Naive thymus-derived CD4-positive, alpha-beta T cell (primary cell): ENCODE measurements around the gene SMARCC1. TPM values are rescaled to one million over a fixed set of nuclear protein-coding genes. Genes with fewer than 3 reads are reported as not detected.

ENCODE experiments used
- ATAC-seq: fragments of 150-1000 bp; cut with Tn5 transposase; 2 replicates; pipeline ENCODE4 v1.10.0; 2021; ENCODE audit warnings: mild to moderate bottlenecking, moderate library complexity
- CTCF ChIA-PET: fragments of 350-600 bp; sonication (Branson Sonifier 250); formaldehyde crosslinking; loops from one replicate; lab custom pipeline; 2021; ENCODE audit warnings: antibody characterized with exemption; lab: Charles Lee
- POLR2A ChIA-PET: fragments of 350-600 bp; sonication (Branson Sonifier 250); formaldehyde crosslinking; loops from one replicate; lab custom pipeline; 2021; ENCODE audit warnings: antibody characterized with exemption, inconsistent platforms; lab: Charles Lee
- DNase-seq, 9 donors: peaks; one replicate each; pipeline versions ENCODE4 v3.0.0 to v3.0.0-alpha.2; 2020 to 2022; ENCODE audit warnings: mixed read lengths in 1 of 9
- H3K27ac ChIP-seq: one replicate; pipeline ENCODE4 v1.7.0; 2013; ENCODE audit warnings: mild to moderate bottlenecking, low read depth, low read length, moderate library complexity
- H3K27me3 ChIP-seq, 2 donors: one replicate each; pipeline ENCODE4 v1.7.0; 2013; ENCODE audit warnings: low read length in 2 of 2, mild to moderate bottlenecking in 2 of 2, moderate library complexity in 2 of 2; ENCODE audit not compliant: control insufficient read depth in 2 of 2, insufficient read depth in 2 of 2
- H3K36me3 ChIP-seq, 3 experiments: 1 replicate in 2 of 3; 2 replicates in 1 of 3; pipeline ENCODE4 v1.7.0; 2013; ENCODE audit warnings: low read length in 3 of 3, mild to moderate bottlenecking in 3 of 3, moderate library complexity in 1 of 3; ENCODE audit not compliant: insufficient read depth in 3 of 3, control insufficient read depth in 2 of 3
- H3K4me1 ChIP-seq, 2 donors: one replicate each; pipeline ENCODE4 v1.7.0; 2013; ENCODE audit warnings: low read length in 2 of 2, mild to moderate bottlenecking in 2 of 2, moderate library complexity in 1 of 2; ENCODE audit not compliant: control insufficient read depth in 2 of 2, insufficient read depth in 2 of 2
- H3K4me3 ChIP-seq: 2 replicates; pipeline ENCODE4 v1.7.0; 2013; ENCODE audit warnings: mild to moderate bottlenecking, low read length
- H3K9me3 ChIP-seq, 3 experiments: 1 replicate in 2 of 3; 2 replicates in 1 of 3; pipeline ENCODE4 v1.7.0; 2013; ENCODE audit warnings: low read length in 3 of 3; ENCODE audit not compliant: control insufficient read depth in 2 of 3
- H3K27ac Mint-ChIP-seq, 9 donors: one replicate each; pipeline ENCODE4 v1.8.0; 2020 to 2022; ENCODE audit warnings: mixed read lengths in 9 of 9, mild to moderate bottlenecking in 8 of 9, moderate library complexity in 5 of 9, inconsistent platforms in 2 of 9
- H3K27me3 Mint-ChIP-seq, 5 donors: one replicate each; pipeline ENCODE4 v1.8.0; 2021 to 2022; ENCODE audit warnings: mixed read lengths in 5 of 5, mild to moderate bottlenecking in 1 of 5
- H3K36me3 Mint-ChIP-seq, 5 donors: one replicate each; pipeline ENCODE4 v1.8.0; 2020 to 2022; ENCODE audit warnings: mixed read lengths in 5 of 5, mild to moderate bottlenecking in 3 of 5, inconsistent platforms in 1 of 5
- H3K4me1 Mint-ChIP-seq, 7 donors: one replicate each; pipeline ENCODE4 v1.8.0; 2020 to 2022; ENCODE audit warnings: mixed read lengths in 7 of 7, mild to moderate bottlenecking in 3 of 7, inconsistent platforms in 1 of 7
- H3K4me3 Mint-ChIP-seq, 10 donors: one replicate each; pipeline ENCODE4 v1.8.0; 2020 to 2022; ENCODE audit warnings: mild to moderate bottlenecking in 10 of 10, mixed read lengths in 10 of 10, moderate library complexity in 6 of 10, inconsistent platforms in 2 of 10
- H3K9me3 Mint-ChIP-seq, 11 donors: one replicate each; pipeline ENCODE4 v1.8.0; 2020 to 2022; ENCODE audit warnings: mixed read lengths in 11 of 11, mild to moderate bottlenecking in 4 of 11, inconsistent platforms in 1 of 11, moderate library complexity in 1 of 11
- intact Hi-C, 2 donors: fragments of 100-400 bp; cut with micrococcal nuclease; formaldehyde crosslinking; loops; one replicate each; pipeline ENCODE4 v1.15.1; 2023
- polyA plus RNA-seq, 2 donors: library from polyadenylated mRNA; unstranded; fragments of 300-500 nt; fragmentation: Illumina TruSeq; gene quantifications; one replicate each; pipeline ENCODE4 v1.2.3, GENCODE V29; 2021
- total RNA-seq, 6 experiments: library from RNA in 5 of 6; stranded (reverse) in 5 of 6; gene quantifications; 1 replicate in 5 of 6; 2 replicates in 1 of 6; pipeline ENCODE4 v1.2.3 and lab custom pipeline; 2021 to 2026

The SMARCC1 gene
- total and polyA plus RNA-seq, 7 experiments from 2014 or later = 54.0 to 125 (median 98.6) TPM

DNA sequence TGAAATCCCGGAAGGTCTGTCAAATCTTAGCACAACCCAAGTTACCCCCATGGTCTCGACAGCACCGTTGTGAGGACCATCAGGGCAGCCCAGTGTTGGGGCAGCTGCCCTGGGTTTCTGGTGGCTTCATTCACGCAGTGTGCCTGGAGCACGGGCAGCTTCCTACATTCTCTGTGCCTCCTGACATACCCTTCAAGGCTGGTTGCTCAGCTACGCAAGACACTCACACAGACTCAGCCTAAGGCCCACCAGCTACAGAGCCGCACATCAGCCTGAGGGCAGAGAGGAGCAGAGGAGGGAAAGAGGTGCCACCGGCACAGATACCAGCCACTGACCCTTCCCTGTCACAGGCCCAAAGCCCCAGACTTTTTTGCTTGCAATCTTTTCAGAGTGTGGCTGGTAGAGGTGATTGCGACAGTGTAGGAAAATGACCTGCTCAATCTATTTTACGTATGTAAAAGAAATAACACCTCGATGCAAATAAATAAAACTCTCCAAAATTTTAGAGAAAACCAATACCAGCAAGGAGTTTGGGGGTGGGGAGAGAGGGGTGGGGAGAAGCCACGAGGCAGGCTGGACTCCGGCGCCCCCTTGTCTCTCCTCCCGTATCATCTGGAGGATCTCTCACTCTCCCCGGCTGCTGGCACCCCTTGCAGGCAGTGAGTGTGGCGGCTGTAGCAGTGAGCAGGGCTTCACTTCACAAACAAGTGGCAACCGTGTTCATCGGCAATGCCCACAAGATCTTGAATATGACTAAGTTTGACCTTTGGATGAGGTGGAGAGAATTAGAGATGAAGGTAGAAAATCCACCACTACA lies 215.8 kb downstream of the SMARCC1 start:
- Histone ChIP-seq H3K4me3 (no peak overlapping the region), H3K9me3 (no peaks in the 10 kb centered on the region), H3K27ac (no peak overlapping the region), H3K27me3 (no peaks in the 10 kb centered on the region), H3K4me1 (no peaks in the 10 kb centered on the region), H3K36me3 (no peaks in the 10 kb centered on the region)
- no peak overlapping the region for H3K4me3 Mint-ChIP-seq
- ChIA-PET CTCF (no interaction called here), POLR2A (no interaction called here)
- intact Hi-C loops = no loop called here
- H3K27ac Mint-ChIP-seq = no peak overlapping the region
- DNase-seq (no peak), ATAC-seq (no peak)
- H3K27me3 Mint-ChIP-seq = peaks cover 0 to 5% (median 3%) of the 10 kb centered on the region in 5 donors
- H3K9me3 Mint-ChIP-seq = no peaks in the 10 kb centered on the region
- no peaks in the 10 kb centered on the region for H3K4me1 Mint-ChIP-seq
- no peaks in the 10 kb centered on the region for H3K36me3 Mint-ChIP-seq

DNA sequence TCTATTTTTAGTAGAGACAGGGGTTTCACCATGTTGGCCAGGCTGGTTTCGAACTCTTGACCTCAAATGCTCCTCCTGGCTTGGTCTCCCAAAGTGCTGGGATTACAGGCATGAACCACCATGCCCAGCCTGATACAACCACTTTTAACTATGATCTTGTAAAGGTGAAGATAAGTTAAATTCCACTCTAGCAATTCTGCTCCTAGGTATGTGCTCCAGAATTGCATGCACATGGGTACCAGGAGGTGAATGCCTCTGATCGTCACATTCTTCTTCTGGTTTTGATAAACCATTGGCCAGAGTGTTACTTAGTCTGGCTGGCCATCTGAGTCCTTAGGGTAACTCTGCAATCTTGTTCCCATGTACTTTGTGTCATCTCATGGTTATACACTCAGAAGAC lies 225.3 kb downstream of the SMARCC1 start:
- no peak overlapping the region for H3K4me3 Mint-ChIP-seq
- CTCF ChIA-PET = no interaction called here

DNA sequence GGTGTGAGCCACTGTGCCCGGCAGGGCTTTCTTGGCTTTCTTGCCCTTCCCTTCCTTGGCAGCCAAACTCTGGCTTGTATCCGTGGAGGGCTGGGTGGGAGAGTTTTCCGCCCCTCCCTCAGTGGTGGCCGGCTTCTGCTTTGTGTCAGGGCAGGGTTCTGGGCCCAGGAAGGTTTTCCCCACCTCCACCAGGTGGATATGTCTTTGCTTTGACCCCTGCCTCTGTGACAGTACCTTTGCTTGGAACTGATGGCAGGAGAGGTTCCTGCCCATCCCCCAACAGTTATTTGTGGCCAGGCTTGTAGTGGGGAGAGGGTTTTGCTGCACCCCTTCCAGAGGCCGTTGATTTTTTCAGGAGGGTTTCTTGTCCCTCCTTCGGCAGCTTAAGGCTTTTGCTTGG lies 227.4 kb downstream of the SMARCC1 start:
- Histone ChIP-seq H3K4me1 (no peaks in the 10 kb centered on the region), H3K27ac (no peak overlapping the region), H3K36me3 (no peaks in the 10 kb centered on the region), H3K9me3 (no peaks in the 10 kb centered on the region), H3K4me3 (no peak overlapping the region), H3K27me3 (no peaks in the 10 kb centered on the region)
- Mint-ChIP-seq H3K9me3 (peaks cover 0 to 6% (median 0%) of the 10 kb centered on the region in 11 donors), H3K36me3 (peaks cover 0 to 4% (median 0%) of the 10 kb centered on the region in 5 donors), H3K27me3 (peaks cover 6 to 21% (median 18%) of the 10 kb centered on the region in 5 donors), H3K27ac (no peak overlapping the region), H3K4me1 (peaks cover 0 to under 1% (median 0%) of the 10 kb centered on the region in 7 donors), H3K4me3 (no peak overlapping the region)
- no peak for ATAC-seq
- ChIA-PET CTCF (no interaction called here), POLR2A (no interaction called here)
- DNase-seq = no peak
- intact Hi-C loops = no loop called here

More for the DNA sequence above, 225.3 kb downstream of the SMARCC1 start:
- Mint-ChIP-seq H3K36me3 (peaks cover 0 to 4% (median 0%) of the 10 kb centered on the region in 5 donors), H3K27me3 (peaks cover 0 to 13% (median 8%) of the 10 kb centered on the region in 5 donors), H3K27ac (no peak overlapping the region), H3K4me1 (no peaks in the 10 kb centered on the region), H3K9me3 (peaks cover 0 to 6% (median 0%) of the 10 kb centered on the region in 11 donors)
- Histone ChIP-seq H3K4me3 (no peak overlapping the region), H3K27me3 (no peaks in the 10 kb centered on the region), H3K9me3 (no peaks in the 10 kb centered on the region), H3K27ac (no peak overlapping the region), H3K36me3 (no peaks in the 10 kb centered on the region), H3K4me1 (no peaks in the 10 kb centered on the region)
- ATAC-seq (no peak), DNase-seq (no peak)
- intact Hi-C loops = no loop called here
- POLR2A ChIA-PET = no interaction called here

DNA sequence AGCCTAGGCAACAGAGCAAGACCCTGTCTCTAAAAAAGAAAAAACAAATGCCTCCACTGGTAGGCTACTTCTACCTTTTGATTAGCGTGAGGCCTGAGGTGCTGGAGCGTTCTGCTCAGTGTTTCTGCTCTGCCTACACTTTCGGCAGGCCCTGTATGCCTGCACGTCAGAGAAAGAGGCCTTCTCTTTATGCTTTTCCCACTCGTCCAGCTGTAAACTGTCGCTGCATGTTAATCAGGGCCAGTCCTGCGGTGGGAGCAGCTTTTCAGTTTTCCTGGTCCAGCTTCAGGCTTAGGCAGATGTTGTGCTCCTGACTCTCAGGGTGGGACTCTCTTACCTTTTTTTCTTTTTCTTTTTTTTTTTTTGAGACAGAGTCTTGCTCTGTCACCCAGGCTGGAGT lies 228.3 kb downstream of the SMARCC1 start:
- no peak overlapping the region for H3K4me3 Mint-ChIP-seq
- ATAC-seq = no peak
- H3K9me3 Mint-ChIP-seq = peaks cover 0 to 6% (median 0%) of the 10 kb centered on the region in 11 donors
- H3K9me3 ChIP-seq = no peaks in the 10 kb centered on the region
- ChIA-PET POLR2A (no interaction called here), CTCF (no interaction called here)
- H3K4me1 ChIP-seq = no peaks in the 10 kb centered on the region
- peaks cover 0 to 4% (median 0%) of the 10 kb centered on the region in 5 donors for H3K36me3 Mint-ChIP-seq
- H3K27ac ChIP-seq = no peak overlapping the region
- intact Hi-C loops = no loop called here
- no peaks in the 10 kb centered on the region for H3K27me3 ChIP-seq
- no peak for DNase-seq
- peaks cover 0 to 2% (median 0%) of the 10 kb centered on the region in 7 donors for H3K4me1 Mint-ChIP-seq
- H3K4me3 ChIP-seq = no peak overlapping the region
- no peaks in the 10 kb centered on the region for H3K36me3 ChIP-seq
- peaks cover 6 to 24% (median 18%) of the 10 kb centered on the region in 5 donors for H3K27me3 Mint-ChIP-seq
- H3K27ac Mint-ChIP-seq = no peak overlapping the region

DNA sequence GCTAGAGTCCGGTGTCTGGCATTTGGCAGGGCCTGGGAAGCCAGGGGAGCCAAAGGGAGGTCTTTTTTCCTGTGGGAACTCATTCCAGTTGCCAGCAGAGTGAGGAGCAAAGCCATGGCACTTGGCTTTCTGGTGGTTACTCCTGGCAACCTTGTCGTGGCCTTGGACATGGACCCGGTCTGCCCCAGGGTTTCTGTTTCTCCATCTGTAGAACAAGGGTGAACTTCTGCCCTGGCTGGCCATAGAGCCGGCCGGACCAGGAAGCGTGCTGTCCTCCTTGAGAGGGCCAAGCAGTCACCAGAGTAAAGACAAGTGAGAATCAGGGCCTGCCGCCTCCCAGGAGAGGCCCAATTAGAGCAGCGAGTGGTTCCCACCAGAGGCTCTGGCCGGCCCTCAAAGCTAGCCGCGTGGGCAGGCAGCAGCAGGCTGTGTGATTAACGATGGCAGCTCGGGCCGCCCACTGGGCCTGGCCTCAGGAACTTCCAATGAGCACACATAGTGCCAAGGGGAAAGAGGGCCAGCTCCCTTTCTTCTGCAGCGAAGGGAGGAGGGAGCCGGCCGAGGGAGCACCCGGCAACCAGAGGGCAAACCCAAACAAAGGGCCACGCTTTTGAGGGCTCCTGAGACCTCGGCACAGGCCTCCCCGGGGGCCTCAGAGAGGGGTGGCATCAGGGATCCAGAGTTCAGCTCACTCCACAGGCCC lies 239.1 kb downstream of the SMARCC1 start:
- no peak overlapping the region for H3K4me3 ChIP-seq
- intact Hi-C loops = no loop called here
- H3K4me3 Mint-ChIP-seq = no peak overlapping the region
- no peaks in the 10 kb centered on the region for H3K4me1 ChIP-seq
- ATAC-seq (no peak), DNase-seq (no peak)
- no peak overlapping the region for H3K27ac ChIP-seq
- H3K27ac Mint-ChIP-seq = no peak overlapping the region
- peaks cover 0 to 11% (median 3%) of the 10 kb centered on the region in 5 donors for H3K27me3 Mint-ChIP-seq
- H3K9me3 Mint-ChIP-seq = no peaks in the 10 kb centered on the region
- no peaks in the 10 kb centered on the region for H3K9me3 ChIP-seq
- no peaks in the 10 kb centered on the region for H3K36me3 Mint-ChIP-seq
- no peaks in the 10 kb centered on the region for H3K27me3 ChIP-seq
- ChIA-PET POLR2A (interaction anchor here (0.8 kb wide), 1 partner anchor 1673 kb away, joined by 3 read pairs; no protein-coding TSS in a partner anchor), CTCF (no interaction called here)
- H3K36me3 ChIP-seq = no peaks in the 10 kb centered on the region
- H3K4me1 Mint-ChIP-seq = no peaks in the 10 kb centered on the region

DNA sequence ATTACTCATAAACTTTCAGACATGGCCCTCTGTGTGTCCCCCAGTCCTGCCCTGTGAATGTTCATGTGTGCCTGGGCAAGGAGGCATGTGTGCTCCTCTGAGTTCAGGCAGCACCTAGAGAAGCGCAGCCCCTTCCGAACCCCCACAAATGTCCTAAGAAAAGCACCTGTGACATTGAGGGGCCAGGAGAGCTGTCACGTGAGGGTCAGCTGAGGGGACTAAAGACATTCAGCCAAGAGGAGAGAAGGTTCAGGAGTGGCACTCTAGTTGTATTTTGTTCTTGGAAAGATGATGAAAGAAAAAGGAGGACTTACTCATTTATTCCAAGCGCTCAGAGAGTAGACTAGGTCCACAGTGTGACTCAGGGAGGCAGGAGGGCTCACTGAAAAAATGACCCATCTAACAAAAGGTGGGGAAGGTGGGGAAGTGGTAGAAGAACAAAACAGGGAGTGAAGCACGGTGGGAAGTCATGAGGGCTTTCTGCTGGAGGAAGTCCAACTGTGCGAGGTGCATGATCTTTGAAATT lies 240.0 kb downstream of the SMARCC1 start:
- no peaks in the 10 kb centered on the region for H3K4me1 ChIP-seq
- ATAC-seq (no peak), DNase-seq (no peak)
- no peaks in the 10 kb centered on the region for H3K4me1 Mint-ChIP-seq
- H3K27ac ChIP-seq = no peak overlapping the region
- no peak overlapping the region for H3K4me3 ChIP-seq
- no peaks in the 10 kb centered on the region for H3K36me3 ChIP-seq
- no peak overlapping the region for H3K4me3 Mint-ChIP-seq
- intact Hi-C loops = no loop called here
- H3K27ac Mint-ChIP-seq = no peak overlapping the region
- no peaks in the 10 kb centered on the region for H3K9me3 ChIP-seq
- H3K9me3 Mint-ChIP-seq = no peaks in the 10 kb centered on the region
- ChIA-PET POLR2A (interaction anchor here (0.8 kb wide), 1 partner anchor 1673 kb away, joined by 3 read pairs; no protein-coding TSS in a partner anchor), CTCF (no interaction called here)
- no peaks in the 10 kb centered on the region for H3K36me3 Mint-ChIP-seq
- peaks cover 0 to 19% (median 4%) of the 10 kb centered on the region in 5 donors for H3K27me3 Mint-ChIP-seq
- no peaks in the 10 kb centered on the region for H3K27me3 ChIP-seq
